NB4 (cell line): ENCODE data around the gene PACS1.

Experiments used
- MAX ChIP-seq: IDR thresholded peaks from 2 replicates; pipeline ENCODE4 v1.6.1; 2011; ENCODE audit warnings: low read depth, low read length
- TF ChIP-seq, protein P1 (sequence below): IDR thresholded peaks from one replicate; pipeline ENCODE4 v1.5.1; 2012; ENCODE audit warnings: low read depth, low read length

DNA sequence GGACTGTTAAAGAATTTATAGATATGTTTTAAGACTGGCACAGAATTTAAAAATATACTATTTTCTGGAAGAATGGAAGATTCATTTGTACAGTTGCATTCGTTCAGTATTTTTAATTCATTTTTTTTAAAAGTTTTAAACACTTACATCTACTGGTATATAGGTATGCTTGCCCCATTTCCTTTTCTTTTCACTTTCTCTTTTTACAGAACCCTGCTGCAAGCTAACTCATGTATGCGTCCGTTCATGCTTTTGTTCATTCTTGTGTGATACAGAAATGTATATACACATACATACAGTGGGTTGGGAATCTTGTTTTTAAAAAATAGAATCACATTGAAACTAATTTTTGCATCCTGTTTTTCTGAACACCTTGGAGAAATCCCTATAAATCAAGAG, 31.0 kb downstream of the PACS1 start:
- TF ChIP-seq, protein P1, sequence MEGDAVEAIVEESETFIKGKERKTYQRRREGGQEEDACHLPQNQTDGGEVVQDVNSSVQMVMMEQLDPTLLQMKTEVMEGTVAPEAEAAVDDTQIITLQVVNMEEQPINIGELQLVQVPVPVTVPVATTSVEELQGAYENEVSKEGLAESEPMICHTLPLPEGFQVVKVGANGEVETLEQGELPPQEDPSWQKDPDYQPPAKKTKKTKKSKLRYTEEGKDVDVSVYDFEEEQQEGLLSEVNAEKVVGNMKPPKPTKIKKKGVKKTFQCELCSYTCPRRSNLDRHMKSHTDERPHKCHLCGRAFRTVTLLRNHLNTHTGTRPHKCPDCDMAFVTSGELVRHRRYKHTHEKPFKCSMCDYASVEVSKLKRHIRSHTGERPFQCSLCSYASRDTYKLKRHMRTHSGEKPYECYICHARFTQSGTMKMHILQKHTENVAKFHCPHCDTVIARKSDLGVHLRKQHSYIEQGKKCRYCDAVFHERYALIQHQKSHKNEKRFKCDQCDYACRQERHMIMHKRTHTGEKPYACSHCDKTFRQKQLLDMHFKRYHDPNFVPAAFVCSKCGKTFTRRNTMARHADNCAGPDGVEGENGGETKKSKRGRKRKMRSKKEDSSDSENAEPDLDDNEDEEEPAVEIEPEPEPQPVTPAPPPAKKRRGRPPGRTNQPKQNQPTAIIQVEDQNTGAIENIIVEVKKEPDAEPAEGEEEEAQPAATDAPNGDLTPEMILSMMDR = no peak
- TF ChIP-seq MAX = no peak
